SU-DHL-6 (cell line): ENCODE data around the gene ME3.
"Not testable (repeated sequence)": the region's sequence is repeated elsewhere in the genome, so short reads cannot be mapped to it uniquely, and the experiment has no call there.

Source experiments
- H2AFZ ChIP-seq: fragments of 200-600 bp; sonication (generic); 2 replicates; pipeline ENCODE4 v1.6.1; 2014; ENCODE audit warnings: low read depth, mild to moderate bottlenecking, moderate library complexity, mixed read lengths, antibody characterized with exemption, low read length; ENCODE audit not compliant: severe bottlenecking
- H3F3A ChIP-seq: fragments of 200-600 bp; shearing (Covaris generic); 2 replicates; pipeline ENCODE4 v1.6.0; 2016; ENCODE audit warnings: antibody characterized with exemption, mild to moderate bottlenecking; ENCODE audit not compliant: insufficient read depth
- H3K27ac ChIP-seq: fragments of 200-600 bp; sonication (generic); 2 replicates; pipeline ENCODE4 v1.5.1; 2016; ENCODE audit warnings: low read depth, mild to moderate bottlenecking, low read length, moderate library complexity, mixed read lengths
- H3K27me3 ChIP-seq: fragments of 200-600 bp; sonication (generic), shearing (Covaris generic); 2 replicates; pipeline ENCODE4 v1.6.0; 2014; ENCODE audit warnings: mild to moderate bottlenecking, low read length
- H3K36me3 ChIP-seq: fragments of 200-600 bp; sonication (generic); 2 replicates; pipeline ENCODE4 v1.6.1; 2014; ENCODE audit warnings: mild to moderate bottlenecking, low read length, mixed read lengths
- H3K4me2 ChIP-seq: fragments of 300-600, 200-600 bp; shearing (Covaris generic), sonication (generic); 2 replicates; pipeline ENCODE4 v1.6.0; 2014; ENCODE audit warnings: low read length, low read depth, mild to moderate bottlenecking; ENCODE audit not compliant: poor library complexity, severe bottlenecking
- H3K4me3 ChIP-seq: fragments of 200-600 bp; sonication (generic); 2 replicates; pipeline ENCODE4 v1.5.1; 2014; ENCODE audit warnings: antibody characterized with exemption, low read length, mild to moderate bottlenecking, mixed read lengths; ENCODE audit not compliant: insufficient read depth, poor library complexity, severe bottlenecking
- H3K79me2 ChIP-seq: fragments of 200-600 bp; sonication (generic); 2 replicates; pipeline ENCODE4 v1.6.1; 2014; ENCODE audit warnings: mild to moderate bottlenecking, low read length, moderate library complexity; ENCODE audit not compliant: insufficient read depth
- H3K9ac ChIP-seq: fragments of 200-600 bp; sonication (generic); 2 replicates; pipeline ENCODE4 v1.7.0; 2014; ENCODE audit warnings: mild to moderate bottlenecking, low read length
- H3K9me2 ChIP-seq: fragments of 200-600 bp; sonication (generic); replicated peaks from 2 replicates; pipeline ENCODE4 v1.6.1; 2014; ENCODE audit warnings: low read length; ENCODE audit not compliant: insufficient read depth
- H3K9me3 ChIP-seq: fragments of 200-600 bp; sonication (generic); 2 replicates; pipeline ENCODE4 v1.6.1; 2014; ENCODE audit warnings: low read length, mixed read lengths; ENCODE audit not compliant: insufficient read depth
- H4K20me1 ChIP-seq: fragments of 200-600 bp; sonication (generic); 2 replicates; pipeline ENCODE4 v1.6.1; 2014; ENCODE audit warnings: low read depth, mild to moderate bottlenecking, antibody characterized with exemption, low read length, moderate library complexity, mixed read lengths
- EZH2phosphoT487 ChIP-seq: fragments of 200-600 bp; sonication (generic), shearing (Covaris generic); conservative IDR thresholded peaks from 2 replicates; pipeline ENCODE4 v1.6.1; 2018; ENCODE audit warnings: mild to moderate bottlenecking, antibody characterized with exemption, low read length, moderate library complexity, mixed read lengths
- TF ChIP-seq, protein P1 (sequence below): fragments of 200-600 bp; sonication (generic); IDR thresholded peaks from one replicate; pipeline ENCODE4 v1.5.1; 2017; ENCODE audit warnings: antibody characterized with exemption, mild to moderate bottlenecking, low read length, moderate library complexity; ENCODE audit not compliant: insufficient read depth, poor library complexity, severe bottlenecking

ME3 gene

DNA sequence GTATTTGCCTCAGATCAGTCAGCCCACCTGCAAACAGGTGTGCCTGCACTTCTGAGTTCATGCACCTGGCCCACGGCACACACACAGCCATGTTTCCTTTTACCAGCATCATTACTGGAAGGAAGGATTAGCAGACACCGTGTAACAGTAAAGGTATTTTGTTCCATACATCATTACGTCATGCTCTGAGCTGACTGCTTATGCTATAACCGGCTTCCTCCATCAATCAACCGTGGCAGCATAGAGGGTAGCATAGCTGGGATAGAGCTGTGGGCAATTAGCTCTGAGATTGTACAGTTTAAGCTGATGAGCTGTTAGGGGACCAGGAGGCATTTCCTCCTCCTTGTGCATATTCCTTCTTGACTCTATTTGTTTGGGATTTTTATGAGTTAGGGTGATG is 102.4 kb downstream of the ME3 start:
- H3K9me3 ChIP-seq = no peaks in the 10 kb centered on the region
- H4K20me1 ChIP-seq = no peaks in the 10 kb centered on the region
- H3K79me2 ChIP-seq = no peaks in the 10 kb centered on the region
- no peak overlapping the region for H3K4me3 ChIP-seq
- no peak overlapping the region for H3K4me2 ChIP-seq
- no peaks in the 10 kb centered on the region for H3K36me3 ChIP-seq
- no peaks in the 10 kb centered on the region for H3K27me3 ChIP-seq
- H3K27ac ChIP-seq = no peak overlapping the region
- no peaks in the 10 kb centered on the region for H3K9me2 ChIP-seq
- H3F3A ChIP-seq = no peaks in the 10 kb centered on the region
- H3K9ac ChIP-seq = no peak overlapping the region
- TF ChIP-seq EZH2phosphoT487 = no peak
- TF ChIP-seq, protein P1, sequence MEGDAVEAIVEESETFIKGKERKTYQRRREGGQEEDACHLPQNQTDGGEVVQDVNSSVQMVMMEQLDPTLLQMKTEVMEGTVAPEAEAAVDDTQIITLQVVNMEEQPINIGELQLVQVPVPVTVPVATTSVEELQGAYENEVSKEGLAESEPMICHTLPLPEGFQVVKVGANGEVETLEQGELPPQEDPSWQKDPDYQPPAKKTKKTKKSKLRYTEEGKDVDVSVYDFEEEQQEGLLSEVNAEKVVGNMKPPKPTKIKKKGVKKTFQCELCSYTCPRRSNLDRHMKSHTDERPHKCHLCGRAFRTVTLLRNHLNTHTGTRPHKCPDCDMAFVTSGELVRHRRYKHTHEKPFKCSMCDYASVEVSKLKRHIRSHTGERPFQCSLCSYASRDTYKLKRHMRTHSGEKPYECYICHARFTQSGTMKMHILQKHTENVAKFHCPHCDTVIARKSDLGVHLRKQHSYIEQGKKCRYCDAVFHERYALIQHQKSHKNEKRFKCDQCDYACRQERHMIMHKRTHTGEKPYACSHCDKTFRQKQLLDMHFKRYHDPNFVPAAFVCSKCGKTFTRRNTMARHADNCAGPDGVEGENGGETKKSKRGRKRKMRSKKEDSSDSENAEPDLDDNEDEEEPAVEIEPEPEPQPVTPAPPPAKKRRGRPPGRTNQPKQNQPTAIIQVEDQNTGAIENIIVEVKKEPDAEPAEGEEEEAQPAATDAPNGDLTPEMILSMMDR = no peak
- no peak overlapping the region for H2AFZ ChIP-seq

DNA sequence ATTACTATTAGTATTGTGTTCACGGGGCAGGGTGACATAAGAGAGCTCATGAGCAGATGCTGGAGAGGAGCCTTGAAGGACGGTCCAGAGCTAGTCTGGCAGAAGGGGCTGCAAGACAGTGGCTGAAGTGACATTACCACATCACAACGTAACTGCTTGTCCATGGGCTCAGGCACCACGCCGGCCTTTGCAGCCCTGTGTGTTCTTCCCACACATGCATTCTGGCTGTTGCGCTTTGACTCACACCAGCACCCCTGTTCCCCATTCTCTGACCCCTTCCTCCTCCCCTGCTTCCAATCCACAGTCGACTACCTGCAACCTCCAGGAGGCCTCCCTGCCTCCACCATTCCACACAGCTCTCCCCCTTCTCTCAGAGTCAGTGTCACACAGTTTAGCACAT is 103.3 kb downstream of the ME3 start:
- Histone ChIP-seq H3K9me2 (no peaks in the 10 kb centered on the region), H3K36me3 (no peaks in the 10 kb centered on the region), H3F3A (no peaks in the 10 kb centered on the region), H3K27me3 (no peaks in the 10 kb centered on the region), H3K79me2 (no peaks in the 10 kb centered on the region), H3K4me2 (no peak overlapping the region), H3K4me3 (no peak overlapping the region), H3K9me3 (no peaks in the 10 kb centered on the region), H4K20me1 (no peaks in the 10 kb centered on the region), H3K9ac (no peak overlapping the region), H3K27ac (no peak overlapping the region), H2AFZ (no peak overlapping the region)
- TF ChIP-seq, protein P1 = no peak
- TF ChIP-seq EZH2phosphoT487 = no peak

DNA sequence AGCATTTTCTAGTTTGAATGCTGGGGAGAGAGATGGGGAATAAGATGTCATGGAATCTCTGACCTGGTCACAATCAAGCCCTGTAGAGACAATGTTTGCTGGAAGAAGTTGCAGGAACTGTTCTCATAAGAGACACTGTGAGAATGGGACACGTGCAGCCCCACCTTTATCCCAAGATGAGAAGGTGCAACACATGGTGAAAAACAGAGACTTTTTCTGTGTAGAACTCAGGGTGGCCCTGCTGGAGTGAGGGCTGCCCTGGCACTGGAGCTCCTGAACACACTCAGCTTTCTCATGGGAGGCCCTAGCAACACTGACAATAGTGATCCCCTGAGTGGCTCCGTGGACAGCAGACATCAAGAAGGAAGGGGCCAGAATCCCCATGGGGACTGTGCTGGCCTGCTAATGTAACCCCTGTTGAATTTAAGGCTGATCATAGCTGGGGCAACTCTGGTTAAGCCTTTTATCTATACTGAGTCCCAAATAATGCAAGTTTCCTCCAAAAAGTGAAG is 106.6 kb downstream of the ME3 start:
- no peaks in the 10 kb centered on the region for H3F3A ChIP-seq
- H3K79me2 ChIP-seq = no peaks in the 10 kb centered on the region
- no peak overlapping the region for H2AFZ ChIP-seq
- no peaks in the 10 kb centered on the region for H3K9me2 ChIP-seq
- H3K4me3 ChIP-seq = no peak overlapping the region
- H3K9ac ChIP-seq = no peak overlapping the region
- H3K27me3 ChIP-seq = no peaks in the 10 kb centered on the region
- no peak overlapping the region for H3K4me2 ChIP-seq
- H4K20me1 ChIP-seq = no peaks in the 10 kb centered on the region
- no peak overlapping the region for H3K27ac ChIP-seq
- H3K36me3 ChIP-seq = no peaks in the 10 kb centered on the region
- TF ChIP-seq, protein P1 = no peak
- no peak for TF ChIP-seq EZH2phosphoT487
- no peaks in the 10 kb centered on the region for H3K9me3 ChIP-seq

DNA sequence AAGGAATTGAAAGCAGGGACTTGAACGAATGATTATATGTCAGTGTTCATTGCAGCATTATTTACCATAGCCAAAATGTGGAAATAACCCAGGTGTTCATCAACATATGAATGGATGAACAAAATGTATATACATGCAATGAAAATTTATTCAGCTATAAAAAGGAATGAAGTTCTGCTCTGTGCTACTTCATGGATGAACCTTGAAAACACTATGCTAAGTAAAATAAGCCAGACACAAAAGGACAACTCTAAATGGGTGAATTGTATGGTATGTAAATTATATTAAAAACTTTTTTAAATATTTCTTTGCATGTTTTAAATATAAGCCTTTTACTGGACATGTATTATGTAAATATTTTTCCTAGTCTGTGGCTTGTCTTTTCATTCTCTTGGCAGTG is 107.0 kb downstream of the ME3 start:
- Histone ChIP-seq H3K4me2 (no peak overlapping the region), H3K4me3 (no peak overlapping the region), H3K9ac (no peak overlapping the region), H3K27me3 (no peaks in the 10 kb centered on the region), H2AFZ (no peak overlapping the region), H3K27ac (no peak overlapping the region), H3K36me3 (no peaks in the 10 kb centered on the region), H3K79me2 (no peaks in the 10 kb centered on the region), H3F3A (no peaks in the 10 kb centered on the region), H3K9me2 (no peaks in the 10 kb centered on the region), H4K20me1 (no peaks in the 10 kb centered on the region), H3K9me3 (no peaks in the 10 kb centered on the region)
- TF ChIP-seq, protein P1 = no peak
- TF ChIP-seq EZH2phosphoT487 = no peak

DNA sequence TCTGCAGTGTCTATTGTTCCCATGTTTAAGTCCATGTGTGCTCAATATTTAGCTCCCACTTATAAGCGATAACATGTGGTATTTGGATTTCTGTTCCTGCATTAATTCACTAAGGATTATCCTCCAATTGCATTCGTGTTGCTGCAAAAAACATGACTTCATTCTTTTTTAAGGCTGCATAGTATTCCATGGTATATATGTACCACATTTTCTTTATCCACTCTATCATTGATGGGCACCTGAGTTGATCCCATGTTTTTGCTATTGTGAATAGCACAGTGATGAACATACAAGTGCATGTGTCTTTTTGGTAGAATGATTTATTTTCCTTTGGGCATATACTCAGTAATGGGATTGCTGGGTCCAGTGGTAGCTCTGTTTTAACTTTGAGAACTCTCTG is 109.6 kb downstream of the ME3 start:
- H3K9ac ChIP-seq, H3K4me3 ChIP-seq, H3K27ac ChIP-seq, H3K4me2 ChIP-seq, H3K79me2 ChIP-seq, H3K36me3 ChIP-seq, H3K9me2 ChIP-seq, H3F3A ChIP-seq, H4K20me1 ChIP-seq, H3K27me3 ChIP-seq, H3K9me3 ChIP-seq, H2AFZ ChIP-seq: not testable (repeated sequence)
